DMS 273 (cell line): Measurements from ENCODE around the gene PPP6R1.

Experiments used
- DNase-seq: peaks from one replicate; lab custom pipeline; 2025; ENCODE audit not compliant: unreplicated experiment; lab: John Stamatoyannopoulos, UW

PPP6R1 gene

GRCh38 chr19:55244004-55244680 is 14.7 kb downstream of the PPP6R1 start:
- no peak for DNase-seq

- DNase-seq, result no peak
Observed at GRCh38 chr19:55242517-55242916, 16.3 kb downstream of the PPP6R1 start.

DNA sequence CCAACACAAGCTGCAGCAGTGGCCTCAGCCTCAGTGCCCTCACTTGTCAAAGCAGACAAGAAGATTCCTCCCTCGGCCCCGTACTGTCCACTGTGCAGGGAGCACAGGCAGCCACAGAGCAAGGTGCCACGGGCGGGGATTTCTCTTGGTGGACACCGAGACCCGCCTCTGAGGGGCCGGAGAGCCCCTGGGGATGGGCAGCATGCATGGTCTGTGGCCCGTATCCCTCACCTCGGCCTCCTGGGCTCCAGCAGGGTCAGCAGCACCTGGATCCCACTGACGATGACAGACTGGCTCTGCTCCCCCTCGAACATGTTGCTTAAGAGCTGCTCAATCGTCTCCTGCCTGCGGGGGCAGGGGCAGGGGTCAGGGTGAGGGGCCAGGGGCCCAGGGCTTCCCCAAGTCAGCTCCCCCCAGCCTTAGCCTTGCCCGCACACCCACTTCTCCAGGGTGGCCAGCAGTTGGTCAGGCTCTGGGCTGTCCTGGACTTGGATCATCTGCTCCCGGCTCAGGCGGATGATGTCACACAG is 16.8 kb downstream of the PPP6R1 start:
- DNase-seq, result no peak

DNA sequence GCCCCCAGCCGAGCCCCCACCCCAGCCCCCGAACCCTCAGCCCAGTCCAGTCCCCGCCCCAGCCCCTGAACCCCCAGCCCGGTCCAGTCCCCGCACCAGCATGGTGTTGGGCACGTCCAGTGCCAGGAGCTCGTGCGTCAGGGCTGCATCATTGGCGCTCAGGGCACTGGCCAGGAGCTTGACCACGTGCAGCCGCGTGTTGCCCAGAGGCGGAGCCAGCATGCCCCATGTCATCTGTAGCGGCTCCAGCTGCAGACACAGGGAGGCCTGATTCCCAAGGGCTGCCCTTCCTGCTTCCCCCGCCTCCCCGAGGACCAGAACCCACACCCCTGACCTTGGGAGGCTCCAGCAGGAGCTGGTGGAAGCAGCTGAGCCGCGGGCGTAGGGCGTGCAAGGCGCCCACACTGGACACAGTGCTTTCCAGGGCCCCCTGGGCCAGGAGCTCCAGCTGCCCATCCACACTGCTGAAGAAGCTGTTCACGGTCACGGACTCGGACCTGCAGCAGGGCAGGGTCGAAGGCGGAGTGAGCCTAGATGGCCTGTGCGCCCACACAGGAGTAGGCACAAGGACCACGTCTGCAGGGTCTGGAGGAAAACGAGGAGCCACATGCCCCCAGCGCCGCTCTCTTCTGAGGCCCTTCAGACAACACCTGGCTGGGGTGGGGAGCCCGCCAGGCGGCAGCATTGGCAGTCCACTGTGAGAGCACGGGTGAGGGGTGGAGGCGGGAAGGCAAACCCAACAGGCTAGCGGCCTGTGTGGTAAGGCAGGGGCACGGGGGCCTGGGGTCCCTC is 17.5 kb downstream of the PPP6R1 start:
- no peak for DNase-seq

- no peak for DNase-seq
Observed at GRCh38 chr19:55240713-55241020, 18.1 kb downstream of the PPP6R1 start.

GRCh38 chr19:55239004-55239403 is 19.8 kb downstream of the PPP6R1 start:
- DNase-seq, result no peak

- DNase-seq, result no peak
Observed at GRCh38 chr19:55238030-55238429, 20.8 kb downstream of the PPP6R1 start.

DNA sequence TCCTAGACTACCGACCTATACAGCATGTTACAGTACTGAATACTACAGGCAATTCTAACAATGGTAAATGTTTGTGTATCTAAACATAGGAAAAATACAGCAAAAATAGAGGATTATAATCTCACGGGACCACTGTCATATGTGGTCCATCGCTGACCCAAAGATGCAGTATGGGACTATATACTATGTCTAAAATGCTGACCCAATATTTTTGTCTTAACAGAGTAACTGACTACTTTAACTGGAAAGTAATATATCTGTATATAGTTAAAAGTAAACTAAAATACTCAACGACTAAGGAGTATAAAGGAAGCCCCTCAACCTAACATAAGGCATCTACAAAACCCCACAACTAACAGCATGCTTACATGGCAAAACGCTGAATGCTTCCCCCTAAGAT is 25.8 kb downstream of the PPP6R1 start:
- DNase-seq, result no peak

DNA sequence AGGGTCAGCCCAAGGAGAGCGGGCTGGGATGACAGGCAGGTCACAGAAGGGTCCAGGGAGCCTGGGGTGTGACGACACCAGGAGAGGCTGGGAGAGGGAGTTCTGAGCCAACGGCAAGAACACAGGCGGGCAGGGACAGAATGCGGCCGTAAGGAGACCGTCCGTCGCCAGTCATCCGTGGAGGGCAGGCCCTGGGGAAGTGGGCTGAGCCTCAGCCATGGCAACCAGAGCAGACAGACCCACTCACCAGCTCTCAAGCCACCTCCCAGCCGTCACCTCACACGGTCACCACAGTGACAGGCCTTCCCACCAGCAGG is 26.6 kb downstream of the PPP6R1 start:
- no peak for DNase-seq

GRCh38 chr19:55231391-55232285 is 27.2 kb downstream of the PPP6R1 start:
- no peak for DNase-seq

DNA sequence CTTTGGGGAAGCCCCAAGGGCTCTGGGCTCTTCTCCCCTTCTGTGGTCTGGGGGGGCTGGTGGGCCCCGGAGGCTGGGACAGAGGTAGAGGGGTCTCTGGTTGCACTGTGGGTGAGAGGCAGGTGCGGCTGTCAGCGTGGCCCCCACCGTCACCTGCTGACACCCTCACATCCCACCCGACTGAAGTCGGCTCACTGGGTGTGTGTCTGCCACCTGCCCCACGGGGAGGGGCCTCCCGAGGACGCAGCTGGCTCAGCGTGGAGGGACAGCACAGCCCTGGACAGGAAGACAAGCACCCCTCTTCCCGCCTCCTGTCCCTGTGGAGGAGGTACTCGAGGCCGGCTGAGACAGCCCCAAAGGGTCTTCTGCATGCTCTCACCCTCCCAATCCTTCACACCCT is 28.0 kb downstream of the PPP6R1 start:
- no peak for DNase-seq

DNA sequence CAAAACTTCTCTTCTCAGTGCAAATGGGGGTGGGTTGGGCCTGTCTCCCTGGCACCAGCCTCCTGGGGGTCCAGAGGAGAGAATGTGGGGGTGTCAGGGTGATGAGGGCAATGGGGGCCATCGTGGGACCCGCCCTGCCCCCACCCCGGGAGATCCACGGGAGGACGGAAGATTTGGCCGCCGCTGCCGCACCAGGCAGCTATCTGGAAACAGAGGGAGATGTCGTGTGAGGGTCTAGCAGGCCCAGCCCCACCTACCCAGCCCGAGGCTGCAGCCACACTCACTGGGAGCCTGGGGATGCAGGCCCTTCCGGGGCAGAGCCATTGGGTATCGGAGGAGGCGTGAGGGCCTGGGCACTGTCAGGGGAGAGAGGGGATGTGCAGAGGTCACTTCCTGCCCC is 28.5 kb downstream of the PPP6R1 start:
- no peak for DNase-seq

GRCh38 chr19:55229789-55230182 is 29.0 kb downstream of the PPP6R1 start:
- no peak for DNase-seq

GRCh38 chr19:55229145-55229788 is 29.6 kb downstream of the PPP6R1 start:
- DNase-seq, result no peak

- no peak for DNase-seq
Observed at GRCh38 chr19:55228403-55229031, 30.3 kb downstream of the PPP6R1 start, which contains the start of gene TMEM86B. TMEM86B (minus strand) TSS chr19:55228763; CDS start chr19:55228741, 22 bp downstream.

- no peak for DNase-seq
Observed at GRCh38 chr19:55228015-55228391, 30.8 kb downstream of the PPP6R1 start.

DNA sequence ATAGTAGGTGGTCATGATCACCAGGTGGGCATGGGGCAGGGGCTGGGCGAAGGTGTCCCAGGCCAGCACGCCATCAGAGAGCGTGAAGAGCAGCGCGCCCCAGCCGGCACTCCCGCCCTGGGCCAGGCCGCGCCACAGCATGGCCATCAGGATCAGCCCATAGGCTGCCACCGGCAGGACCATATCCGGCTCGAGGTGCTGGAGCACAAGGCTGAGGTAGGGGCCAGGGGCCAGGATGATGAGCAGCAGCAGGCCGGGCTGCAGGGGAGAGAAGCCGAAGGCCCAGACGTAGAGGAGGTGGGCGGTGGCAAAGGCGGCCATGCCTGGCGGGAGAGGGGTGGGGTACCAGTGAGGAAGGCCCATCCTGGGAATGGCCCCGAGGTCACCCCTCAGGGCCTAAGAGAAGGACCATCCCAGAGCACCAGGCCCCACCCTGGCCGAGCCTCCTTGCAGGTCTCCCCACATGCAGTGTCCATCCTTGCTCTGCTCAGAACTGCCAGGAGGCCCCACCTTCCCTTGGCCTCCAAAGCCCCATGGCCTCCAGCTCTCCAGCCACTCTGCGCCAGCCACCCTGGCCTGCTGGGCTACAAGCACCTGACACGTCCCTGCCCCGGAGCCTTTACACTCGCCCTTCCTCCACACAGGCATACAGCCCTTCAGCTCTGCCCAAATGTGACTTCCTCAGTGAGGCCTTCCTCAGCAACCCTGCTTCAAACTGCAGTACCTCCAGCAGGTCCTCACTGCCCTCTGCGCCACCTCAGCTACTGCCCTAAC is 31.4 kb downstream of the PPP6R1 start:
- no peak for DNase-seq

GRCh38 chr19:55226788-55227187 is 32.0 kb downstream of the PPP6R1 start:
- DNase-seq, result no peak

- no peak for DNase-seq
Observed at GRCh38 chr19:55226273-55226672, 32.5 kb downstream of the PPP6R1 start.

DNA sequence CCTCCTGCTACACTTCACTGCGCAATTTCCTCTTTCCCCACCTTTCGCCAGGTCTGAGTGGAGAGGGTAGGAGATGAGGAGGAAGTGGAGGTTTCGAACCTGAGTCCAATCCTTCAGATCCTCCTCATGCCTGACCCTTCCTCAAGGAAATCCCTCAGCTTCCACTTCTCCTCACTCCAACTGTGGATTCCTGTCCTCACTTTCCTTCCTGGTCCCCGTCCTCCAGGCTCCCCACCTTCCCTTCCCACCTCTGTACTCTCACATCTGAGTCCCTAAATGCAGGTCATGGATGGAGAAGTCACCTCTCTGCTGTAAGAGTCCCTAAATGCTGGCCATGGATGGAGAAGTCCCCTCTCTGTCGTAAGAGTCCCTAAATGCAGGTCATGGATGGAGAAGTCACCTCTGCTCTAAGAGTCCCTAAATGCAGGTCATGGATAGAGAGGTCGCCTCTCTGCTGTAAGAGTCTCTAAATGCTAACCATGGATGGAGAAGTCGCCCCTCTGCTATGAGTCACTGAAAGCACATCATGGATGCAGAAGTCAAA is 33.3 kb downstream of the PPP6R1 start:
- no peak for DNase-seq
